NCI-H146 treated with DMSO at 0.1 percent for 48 hours (cell line): Measurements from ENCODE around the gene TTLL12.

Experiments used
- DNase-seq: peaks from one replicate; lab custom pipeline; 2025; ENCODE audit not compliant: unreplicated experiment; lab: John Stamatoyannopoulos, UW

The TTLL12 gene

DNA sequence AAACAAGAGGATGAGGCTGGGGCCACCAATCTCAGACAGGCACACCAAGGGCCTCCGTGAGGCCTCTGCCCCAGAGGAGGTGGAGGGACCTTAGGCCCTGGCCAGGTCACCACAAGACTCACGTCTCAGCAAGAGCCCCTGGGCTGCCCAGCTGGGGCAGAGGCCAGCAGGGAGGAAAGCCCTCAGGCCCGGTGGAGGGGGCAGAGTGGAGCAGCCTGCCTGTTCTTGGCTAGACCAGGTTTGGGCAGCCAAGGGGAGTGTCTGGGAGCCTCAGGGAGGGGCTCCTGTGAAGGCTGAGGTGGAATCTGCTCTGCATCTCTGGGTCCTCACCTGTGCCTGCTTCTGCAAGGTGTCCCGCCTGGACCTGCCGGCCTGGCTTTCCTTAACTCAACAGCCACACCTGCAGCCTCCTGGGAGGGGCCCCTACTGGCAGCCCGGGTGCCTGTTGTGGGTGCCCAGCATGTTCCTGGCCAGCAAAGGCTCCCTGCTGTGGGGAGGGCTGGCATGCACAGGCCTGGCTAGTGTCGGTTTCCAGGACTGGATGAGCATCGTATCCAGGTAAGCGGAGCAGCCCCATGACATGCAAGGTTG lies 11.9 kb downstream of the TTLL12 start:
- DNase-seq = no peak

DNA sequence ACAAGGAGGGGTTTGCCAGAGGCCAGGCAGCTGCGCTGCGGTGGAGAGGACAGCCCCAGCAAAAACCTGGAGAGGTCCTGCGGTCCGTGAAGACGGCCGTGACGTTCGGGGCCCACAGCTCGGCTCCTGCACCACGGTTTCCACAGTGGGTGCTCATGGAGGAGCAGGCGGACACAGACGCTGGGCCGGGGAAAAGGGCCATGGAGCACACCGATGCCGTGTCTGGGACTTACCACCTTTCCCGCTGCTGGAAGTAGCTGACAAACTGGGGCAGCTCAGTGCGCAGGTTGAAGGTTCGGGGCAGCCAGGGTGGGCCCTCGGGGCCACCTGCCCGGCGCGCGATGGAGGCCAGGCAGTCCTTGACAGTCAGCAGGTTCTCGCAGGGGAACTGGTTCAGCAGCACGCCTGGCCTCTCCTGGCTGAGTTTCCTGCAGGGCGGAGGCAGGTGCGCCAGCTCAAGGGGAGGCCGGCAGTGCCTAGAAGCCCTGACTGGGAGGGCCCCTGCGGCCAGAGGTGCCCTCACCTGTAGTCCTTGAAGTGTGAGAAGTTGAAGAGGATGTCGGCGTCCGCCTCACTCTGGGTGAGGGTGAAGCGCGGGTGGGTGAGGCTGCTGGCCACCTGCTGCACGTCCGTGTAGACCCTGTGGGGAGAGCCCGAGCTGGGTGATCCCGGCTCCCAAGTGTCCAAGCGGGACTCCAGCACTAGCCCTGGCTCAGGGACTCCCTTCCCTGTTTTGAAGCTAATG lies 12.8 kb downstream of the TTLL12 start:
- DNase-seq = no peak

DNA sequence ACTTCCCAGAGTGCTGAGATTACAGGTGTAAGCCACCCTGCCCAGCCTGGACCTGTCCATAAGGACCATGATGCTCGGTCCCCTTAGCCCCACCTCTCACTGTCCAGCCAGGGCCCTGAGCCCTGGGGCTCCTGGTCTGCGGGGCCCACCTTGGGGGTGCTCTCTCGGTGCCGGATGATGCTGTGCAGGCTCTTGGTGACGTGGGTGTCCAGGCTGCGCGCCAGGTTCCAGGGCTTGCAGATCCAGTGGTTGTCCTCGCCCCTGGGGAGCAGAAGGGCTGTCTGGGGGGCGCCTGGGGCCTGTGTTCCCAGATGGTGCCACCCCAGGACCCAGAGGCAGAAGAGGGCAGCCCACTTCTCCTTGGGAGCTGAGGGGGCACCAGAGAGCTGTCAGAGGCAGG lies 13.4 kb downstream of the TTLL12 start:
- no peak for DNase-seq

DNA sequence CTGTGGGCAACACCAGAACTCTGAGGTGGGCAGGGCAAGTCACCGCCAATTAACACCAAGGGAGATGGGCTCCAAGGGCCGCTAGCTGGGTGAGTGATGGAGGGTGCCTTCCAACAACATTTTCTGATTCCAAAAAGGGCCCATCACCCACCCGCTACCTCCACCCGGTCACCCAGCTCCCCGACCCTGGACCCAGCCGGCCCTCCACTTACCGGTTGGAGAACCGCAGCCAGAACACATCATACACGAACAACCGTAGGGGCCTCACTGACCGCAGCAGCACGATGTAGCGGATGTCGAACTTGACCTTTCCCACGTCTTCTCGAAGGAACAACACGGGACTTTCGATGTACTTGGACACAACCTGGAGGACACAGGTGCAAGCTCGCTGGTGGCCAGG lies 14.7 kb downstream of the TTLL12 start:
- DNase-seq = no peak

DNA sequence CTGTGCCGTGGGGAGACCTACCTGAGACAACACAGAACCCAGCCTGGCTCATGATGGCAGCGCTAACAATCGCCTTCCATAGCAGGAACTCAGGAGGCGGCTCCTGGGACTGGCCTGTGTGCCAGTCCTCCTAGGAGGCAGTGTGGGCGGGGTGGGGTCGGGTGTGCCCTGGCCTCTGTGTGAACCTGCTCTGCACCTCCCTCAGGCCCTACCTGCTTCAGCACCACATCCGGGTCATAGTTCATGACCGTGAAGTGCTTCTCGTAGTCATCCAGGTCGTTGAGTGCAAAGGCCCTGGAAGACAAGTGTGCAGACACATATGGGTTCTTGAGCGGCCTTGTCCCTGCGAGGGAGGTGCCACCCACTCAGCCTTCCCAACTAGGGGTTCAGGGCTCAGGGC lies 15.3 kb downstream of the TTLL12 start:
- no peak for DNase-seq

DNA sequence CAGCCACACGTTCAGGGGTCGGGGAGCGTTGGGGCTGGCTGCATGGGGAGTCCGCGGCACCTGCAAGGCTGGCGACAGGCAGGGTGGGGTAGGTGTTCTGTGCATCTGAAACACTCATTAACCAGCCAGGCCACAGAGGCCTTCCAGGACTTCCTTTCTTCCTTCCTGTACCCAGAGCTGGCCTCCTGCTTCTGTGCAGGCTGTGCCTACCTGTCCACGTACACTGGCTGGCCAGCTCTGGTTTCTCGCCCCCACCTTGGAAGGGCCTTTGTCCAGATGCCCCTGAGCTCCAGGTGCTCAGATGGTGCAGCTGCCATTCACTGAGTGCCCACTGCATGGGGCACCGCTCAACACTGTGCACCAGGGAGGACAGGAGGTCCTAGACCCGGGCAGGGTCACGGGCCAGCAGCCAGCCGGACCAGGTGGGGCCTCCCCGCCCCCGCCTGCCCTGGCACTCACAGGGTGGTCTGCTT lies 15.9 kb downstream of the TTLL12 start:
- DNase-seq = no peak

DNA sequence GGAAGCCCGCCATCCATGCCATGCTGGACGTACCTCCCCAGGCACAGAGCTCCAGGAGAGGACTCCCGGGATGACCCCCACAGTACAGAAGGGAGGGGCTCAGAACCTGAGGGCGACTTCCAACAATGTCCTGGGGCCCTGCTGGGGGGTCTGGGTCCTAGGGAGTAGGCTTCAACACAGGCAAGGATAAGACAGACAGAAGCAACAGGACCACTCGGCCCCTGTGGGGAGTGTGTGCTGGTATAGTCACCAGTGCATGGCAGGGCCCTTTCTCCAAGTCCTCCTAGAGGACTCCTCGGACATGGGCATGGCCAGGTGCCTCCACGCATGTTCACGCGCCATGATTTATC lies 16.8 kb downstream of the TTLL12 start:
- no peak for DNase-seq

DNA sequence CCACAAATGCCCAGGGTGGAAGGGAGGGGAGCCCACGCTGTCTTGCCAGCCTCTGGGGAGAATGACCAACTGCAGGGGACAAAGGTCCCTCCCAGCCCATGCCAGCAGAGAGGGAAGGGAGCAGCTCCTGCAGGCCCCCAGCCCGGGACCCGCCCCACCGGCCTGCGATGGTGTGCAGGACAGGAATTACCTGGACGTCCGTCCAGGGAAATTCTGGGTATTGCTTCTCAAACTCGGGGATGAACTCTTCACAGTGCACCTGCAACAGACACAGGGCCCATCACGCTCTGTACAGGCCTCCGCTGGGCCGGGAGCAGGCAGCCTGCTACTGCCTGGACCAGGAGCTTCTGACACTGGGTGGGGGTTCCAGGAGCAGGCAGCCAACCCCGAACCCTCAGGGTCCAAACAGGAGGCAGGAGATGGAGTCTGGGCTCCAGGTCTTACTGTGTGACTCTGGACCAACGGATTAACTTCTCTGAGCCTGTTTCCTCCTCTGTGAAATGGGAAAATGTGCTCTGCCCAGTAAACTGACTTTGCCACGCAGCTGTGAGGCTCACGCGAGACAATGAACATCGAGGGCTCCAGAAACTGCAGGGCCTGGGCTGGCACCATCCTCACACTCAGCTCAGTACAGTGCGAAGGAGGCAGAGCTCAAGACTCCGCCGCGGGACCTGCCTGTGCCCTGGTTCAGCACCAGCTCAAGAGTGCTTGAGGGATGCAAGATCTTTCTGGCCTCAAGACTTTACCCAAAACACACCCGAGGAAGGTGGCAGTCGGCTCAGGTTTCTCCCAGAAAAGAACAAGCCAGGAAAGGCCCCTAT lies 17.4 kb downstream of the TTLL12 start:
- DNase-seq = no peak

DNA sequence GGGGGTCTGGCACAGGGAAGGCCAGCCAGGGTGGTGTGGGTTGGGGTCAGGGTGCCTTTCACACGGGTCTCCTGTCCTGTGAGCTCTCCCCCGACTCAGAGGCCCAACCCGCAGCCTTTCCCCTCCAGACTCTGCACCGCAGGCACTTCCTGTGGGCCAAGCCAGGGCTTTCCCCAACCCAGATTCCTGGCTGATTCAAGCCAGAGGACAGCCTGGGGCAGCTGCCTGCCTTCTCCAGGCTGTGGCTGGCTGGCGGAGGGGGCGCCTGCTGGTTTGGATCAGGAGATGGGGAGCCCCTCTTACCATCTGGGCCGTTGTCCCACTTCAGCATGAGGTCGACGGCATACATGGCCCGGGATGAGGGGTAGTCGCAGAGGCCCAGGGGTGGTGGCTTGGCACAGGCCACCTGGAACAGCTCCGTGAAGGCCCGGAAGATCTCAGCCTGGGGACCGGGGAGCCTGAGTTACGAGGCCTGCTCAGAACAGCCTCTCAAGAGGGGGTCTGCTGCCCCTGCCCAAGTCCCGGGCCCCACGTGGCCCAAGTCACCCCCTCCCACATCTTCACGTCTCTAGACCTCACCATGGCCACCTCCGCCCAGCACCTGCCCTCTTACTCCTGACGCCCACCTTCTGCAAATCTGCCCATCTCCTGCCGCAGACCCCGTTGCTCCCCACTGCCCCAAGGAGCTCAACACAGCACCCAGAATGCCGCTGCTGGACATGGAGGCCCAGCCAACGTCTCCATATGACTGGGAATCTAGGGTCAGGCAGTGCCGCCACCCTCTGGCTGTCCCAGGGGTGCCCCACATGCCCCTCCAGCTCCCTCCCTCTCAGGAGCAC lies 18.2 kb downstream of the TTLL12 start:
- DNase-seq = no peak

DNA sequence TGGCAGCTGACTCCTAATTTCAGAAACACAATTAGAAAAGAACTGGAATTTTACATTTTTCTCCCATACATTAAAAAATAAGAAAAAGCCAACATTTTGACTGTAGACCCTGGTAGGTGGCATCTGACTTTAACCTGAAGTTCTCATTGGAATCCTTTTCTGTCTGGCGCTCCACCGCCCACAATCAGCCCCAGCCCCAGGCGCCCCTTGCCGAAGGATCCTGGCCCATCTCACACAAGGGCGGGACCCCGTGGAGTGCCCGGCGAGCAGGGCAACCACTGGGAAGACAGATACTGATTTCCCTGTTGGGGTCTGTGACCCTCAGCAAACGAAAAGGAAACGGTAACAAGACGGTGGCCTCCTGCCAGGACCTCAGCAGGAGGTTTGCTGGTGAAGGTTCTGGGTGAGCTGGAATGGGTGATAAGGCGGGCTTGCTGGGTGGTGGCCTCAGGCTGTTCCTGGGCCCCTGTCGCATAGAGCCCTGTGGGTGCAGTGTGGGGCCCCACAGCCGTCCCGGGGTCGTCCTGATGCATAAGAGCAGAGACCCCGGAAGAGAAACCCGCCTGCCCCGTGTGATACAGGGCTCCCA lies 19.8 kb downstream of the TTLL12 start:
- no peak for DNase-seq

DNA sequence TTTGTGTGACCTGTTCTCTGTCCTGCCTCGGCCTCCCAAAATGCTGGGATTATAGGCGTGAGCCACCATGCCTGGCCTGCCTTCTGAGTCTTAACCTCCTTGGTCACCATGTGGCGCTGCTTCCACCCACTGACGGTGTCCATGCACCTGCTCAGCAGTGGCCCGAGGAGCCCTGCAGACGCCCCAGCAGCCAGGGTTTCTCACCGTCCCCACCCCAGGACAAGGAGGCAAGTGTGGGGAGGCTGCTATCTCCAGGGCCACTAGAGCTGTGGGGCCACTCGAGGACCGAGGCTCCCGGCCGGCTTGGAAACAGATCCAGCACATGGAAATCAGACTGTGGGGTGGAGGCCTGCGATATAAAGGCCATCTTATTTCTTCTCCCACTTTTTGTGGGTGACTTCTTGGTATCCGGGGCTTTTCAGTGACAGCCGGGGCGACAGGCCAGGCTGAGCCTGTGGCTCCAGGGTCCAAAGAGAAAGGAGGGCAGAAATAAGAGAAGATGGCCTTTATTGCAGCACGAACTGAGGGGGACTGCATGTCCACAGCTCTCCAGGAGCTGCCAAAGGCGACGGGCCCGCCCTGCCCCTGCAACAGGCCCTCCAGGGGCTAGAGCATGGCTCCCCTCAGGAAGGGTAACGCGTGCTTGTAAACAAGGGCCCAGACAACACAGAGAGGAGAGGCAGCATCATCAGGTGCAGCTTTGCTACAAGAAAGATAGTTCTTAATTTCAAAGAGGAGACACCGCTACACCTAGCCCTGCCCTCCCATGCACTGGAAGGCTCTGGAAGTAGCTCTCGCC lies 20.6 kb downstream of the TTLL12 start:
- DNase-seq = no peak

DNA sequence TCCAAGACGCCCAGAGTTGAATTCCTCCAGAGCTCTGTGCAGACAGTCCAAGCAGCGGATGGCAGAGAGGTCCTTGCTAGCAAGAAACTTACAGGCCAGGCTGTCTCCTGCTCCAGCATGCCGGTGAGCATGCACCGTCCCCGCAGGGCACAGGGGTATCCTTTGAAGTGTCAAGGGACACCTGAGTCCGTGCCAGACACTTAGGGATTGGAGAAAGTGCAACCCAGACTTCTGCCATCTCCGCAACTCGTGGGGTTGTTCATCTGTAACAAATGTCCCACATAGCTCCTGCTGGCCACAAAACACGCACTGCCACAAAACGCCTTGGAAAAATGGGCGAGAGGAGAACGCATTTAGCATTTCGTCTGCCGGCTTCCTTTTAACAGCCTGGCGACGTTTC lies 22.3 kb downstream of the TTLL12 start:
- DNase-seq = no peak

DNA sequence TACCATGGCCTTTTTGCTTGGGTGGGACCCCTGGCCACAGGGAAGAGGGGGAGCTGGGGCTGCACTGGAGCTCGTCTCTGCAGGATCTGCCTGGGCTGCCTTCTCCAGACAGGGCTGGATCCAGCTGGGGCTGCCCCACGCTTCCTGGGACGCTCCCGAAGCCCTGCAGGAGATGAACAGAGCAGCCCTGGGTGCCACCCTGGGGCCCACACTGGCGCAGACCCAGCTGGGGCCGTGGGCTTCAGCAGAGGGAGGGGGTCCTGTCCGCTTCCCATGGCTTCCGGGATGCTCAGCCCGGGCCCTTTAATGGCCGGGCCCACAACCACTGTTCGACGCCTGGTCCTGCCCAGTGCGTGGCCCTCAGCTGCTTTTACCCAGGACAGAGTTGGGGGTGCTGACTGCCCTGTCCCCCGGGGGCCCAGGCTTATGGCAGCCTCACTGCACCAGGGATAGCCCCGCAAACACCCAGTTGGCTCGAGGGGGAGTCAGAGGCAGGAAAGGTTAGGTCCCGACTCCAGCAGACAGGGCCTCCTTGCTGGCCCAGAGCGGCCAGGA lies 23.6 kb downstream of the TTLL12 start:
- DNase-seq = no peak

DNA sequence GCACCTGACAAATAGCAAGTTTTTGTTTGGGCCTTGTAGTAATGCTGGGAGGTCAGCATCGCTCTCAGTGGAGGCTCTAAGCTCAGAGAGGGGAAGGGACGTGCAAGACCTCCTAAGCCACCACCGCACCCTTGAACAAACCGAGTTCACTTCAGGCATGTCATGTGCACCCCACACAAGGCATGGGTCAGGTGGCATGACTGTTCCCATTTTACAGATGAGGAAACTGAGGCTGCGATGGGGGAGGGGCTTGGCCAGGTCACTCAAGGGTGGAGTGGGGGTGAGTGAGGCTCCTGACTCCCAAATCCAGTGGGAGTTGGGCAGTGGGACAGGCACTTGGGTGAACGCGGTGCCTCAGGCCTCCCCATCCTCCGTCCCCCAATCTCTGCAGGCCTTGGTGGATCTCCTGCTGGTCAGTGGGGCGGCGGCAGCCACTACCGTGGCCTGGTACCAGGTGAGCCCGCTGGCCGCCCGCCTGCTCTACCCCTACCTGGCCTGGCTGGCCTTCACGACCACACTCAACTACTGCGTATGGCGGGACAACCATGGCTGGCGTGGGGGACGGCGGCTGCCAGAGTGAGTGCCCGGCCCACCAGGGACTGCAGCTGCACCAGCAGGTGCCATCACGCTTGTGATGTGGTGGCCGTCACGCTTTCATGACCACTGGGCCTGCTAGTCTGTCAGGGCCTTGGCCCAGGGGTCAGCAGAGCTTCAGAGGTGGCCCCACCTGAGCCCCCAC lies 24.4 kb downstream of the TTLL12 start:
- DNase-seq = no peak

DNA sequence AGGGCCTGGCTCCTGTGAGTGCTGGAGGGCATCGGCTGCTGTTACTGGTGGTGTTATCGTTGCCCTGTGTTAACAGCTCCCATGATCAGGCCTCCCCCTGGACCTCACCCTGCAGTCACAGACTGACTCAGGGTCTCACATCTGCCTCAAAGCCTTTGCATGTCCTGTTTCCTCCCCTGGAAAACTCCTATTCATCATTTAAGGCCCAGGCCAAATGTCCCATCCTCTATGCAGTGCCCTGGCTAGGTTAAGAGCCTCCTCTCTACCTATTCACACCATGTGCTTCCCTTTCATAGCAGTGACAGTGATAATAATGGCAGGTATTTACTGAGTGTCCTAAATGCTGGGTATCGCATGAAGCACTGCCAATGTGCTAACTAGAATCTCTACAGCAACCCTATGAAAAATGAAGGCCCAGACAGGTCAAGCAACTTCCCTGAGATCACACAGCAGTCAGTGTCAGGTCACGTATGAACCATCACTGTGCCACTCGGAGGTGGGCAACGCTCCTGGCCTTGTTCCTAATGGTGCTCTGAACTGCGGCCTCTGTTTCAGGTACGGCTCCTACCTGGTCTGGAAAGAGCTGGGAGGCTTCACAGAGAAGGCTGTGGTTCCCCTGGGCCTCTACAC lies 26.3 kb downstream of the TTLL12 start:
- no peak for DNase-seq

DNA sequence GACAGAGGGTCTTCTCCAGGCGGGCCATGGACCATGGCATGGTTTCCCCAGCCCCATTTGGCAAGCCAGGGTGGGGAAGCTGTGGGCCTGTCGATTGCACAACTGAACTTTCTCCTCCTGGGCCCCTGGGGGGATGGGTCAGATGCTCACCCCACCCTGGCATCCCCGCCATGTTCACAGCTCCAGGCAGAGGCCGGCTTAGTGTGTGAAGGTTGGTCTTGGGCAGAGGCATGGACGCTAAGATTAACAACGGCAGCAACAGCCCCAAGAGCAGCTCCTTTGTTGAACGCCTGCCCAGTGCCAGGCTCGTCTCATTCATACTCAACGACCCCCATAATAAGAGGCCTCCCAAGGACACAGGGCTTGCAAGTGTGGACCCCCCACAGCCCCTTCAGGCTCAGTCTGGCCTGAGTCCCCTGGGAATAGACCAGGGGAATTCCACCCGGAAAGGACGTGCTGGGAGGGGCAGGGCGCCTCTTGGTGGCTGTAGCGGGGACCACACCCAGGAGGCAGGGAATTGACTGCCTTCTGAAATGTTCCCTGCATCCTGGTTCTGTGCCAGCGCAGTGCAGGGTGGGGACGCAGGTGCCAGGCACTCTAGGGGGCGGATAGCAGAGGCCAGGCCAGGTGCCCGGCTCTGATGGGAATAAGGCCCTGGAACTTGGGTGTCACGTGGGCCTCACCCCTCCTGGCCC lies 27.3 kb downstream of the TTLL12 start:
- DNase-seq = no peak

DNA sequence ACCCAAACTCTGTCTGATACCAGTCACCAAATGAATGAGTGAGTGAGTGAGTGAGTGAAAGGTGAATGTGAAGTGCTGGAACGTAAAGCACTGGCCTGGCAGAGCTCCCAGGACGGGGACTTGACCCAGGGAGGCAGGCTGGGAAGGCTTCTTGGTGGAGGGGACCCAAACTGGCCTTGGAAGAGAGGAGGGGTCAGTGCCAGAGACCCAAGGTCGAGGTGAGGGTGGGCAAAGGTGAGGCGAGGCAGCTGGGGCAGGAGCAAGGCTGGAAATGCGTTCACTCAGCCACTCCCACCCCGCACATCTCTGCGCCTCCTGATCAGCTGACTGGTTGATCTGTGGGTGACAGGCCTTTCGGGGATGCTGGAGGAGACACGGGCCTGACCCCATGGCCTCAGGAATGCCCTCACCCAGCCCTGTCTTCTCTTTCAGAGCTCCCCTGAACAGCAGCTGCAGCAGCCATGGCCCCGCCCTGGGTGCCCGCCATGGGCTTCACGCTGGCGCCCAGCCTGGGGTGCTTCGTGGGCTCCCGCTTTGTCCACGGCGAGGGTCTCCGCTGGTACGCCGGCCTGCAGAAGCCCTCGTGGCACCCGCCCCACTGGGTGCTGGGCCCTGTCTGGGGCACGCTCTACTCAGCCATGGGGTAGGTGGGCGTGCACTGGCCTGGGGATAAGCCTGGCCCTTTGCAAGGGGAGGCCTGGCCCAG lies 28.0 kb downstream of the TTLL12 start:
- no peak for DNase-seq
